NCI-H460 (cell line): ENCODE data around the gene TSHZ1. TPM values are rescaled to one million over a fixed set of nuclear protein-coding genes. Genes with fewer than 3 reads are reported as not detected.
"Not testable (repeated sequence)": the region's sequence is repeated elsewhere in the genome, so short reads cannot be mapped to it uniquely, and the experiment has no call there.

ENCODE experiments used
- DNase-seq: peaks from one replicate; pipeline ENCODE4 v3.0.0-alpha.2; 2016; ENCODE audit warnings: low read depth; ENCODE audit errors: extremely low read depth
- total RNA-seq: library from RNA; depleted of rRNA; stranded (reverse); fragments of >200 nt; shearing (Covaris generic); gene quantifications from 2 replicates; pipeline ENCODE4 v1.2.3, GENCODE V29; 2014

TSHZ1 gene
- total RNA-seq, 1 experiment from 2014 or later: 6.3 TPM

DNA sequence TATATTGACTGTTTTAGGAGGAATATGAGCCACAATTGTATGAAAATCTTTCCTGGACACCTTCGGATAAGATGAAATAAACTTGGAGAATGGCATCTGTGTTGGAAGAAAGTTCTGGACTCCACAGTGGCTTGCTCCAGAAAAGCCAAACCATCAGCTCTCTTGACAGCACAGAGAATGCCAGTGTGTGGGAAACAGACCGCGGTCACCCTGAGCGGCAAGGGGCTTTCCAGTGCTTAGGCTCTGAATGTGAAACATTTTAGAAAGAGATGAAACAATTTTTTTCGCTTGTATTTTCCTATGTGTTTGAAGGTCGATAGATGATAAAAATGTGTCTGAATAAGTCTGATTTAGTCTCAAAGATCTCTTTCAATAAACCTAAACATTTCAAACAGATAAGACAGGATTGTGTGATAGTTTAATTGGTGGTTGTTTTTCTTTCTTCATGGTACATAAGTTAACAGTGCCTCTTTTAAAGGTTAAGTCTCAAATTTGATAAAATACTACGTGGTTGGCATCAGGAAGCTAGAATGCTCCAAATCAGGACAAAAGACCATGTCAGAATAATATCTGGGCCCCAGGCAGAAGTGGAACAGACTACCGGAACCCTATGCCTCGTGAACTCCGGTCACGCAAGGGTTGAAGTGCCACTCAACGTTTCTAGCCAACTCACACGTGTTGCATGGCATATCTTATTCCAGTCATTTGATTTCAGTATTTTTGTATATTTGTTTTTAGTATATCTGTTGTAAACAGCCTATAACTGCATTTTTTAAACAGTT, 30.6 kb upstream of the TSHZ1 start:
- DNase-seq: no peak

DNA sequence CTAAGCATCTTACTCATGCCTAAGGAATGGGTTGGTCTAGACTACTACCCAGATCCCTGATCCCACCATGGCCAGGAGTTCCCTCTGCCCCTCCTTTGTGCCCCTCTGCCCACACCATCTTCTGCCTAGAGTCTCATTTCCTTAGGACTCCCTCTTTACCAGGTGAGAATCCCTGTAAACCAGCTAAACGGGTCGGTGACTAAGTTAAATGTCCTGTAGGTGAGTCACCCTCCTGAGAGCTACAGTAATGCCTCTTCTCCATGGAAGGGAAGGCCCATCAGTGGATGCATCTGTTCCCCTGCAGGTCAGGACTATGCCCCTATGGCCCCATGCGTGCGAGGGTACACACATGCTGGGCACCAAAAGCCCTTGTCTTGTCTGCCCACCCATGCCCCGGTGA, 27.1 kb upstream of the TSHZ1 start:
- no peak for DNase-seq

DNA sequence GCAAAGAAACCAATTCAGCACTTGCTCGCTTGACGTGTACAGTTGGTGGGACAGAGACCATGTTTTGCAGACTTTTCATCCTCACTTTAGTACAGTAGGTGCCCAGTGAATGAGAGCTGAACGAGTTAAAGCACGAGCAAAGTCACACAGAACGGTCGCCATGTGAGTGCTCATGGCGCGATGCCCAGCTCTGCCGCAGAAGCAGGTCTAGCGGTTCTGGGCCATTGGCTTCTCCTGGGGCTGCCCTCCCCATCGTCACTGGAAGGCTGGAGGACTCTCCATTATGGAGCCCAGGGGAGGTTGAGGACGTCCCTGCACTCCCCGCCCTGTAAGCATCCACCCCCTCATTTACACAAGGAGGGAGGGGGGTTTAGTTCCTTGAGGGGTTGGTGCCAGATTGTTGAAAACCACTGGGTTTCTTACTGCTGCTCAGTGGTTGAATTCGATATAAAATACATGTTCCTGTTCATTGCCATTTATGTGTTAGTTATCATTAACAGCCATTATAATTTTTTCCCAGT, 26.6 kb upstream of the TSHZ1 start:
- no peak for DNase-seq

DNA sequence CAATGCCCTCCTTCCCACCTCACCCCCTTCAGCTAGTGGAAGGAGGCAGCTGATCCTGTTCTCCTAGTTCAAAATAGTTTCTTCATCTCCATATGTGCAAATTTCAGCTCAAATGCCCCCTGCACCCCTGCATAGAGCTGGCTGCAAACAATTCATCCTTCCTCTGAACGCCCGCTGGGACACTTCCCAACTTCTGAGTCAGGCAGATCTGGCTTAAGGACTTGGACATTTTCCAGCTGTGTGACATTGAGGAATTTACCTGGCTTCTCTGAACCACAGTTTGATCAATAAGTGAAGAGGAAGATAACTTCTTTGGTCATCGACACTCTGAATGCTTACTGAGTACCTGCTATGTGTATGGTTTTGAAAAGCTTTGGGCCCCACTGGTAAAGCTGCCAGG, 25.1 kb upstream of the TSHZ1 start:
- DNase-seq: no peak

DNA sequence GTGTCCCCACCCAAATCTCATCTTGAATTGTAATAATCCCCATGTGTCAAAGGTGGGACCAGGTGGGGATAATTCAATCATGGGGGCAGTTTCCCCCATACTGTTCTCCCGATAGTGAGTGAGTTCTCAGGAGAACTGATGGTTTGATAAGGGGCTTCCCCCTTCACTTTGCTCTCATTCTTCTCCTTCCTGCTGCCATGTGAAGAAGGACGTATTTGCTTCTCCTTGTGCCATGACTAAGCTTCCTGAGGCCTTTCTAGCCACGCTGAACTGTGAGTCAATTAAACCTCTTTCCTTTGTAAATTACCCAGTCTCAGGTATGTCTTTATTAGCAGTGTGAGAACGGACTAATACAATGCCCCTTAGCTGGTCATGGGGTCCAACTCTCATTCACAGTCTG, 22.9 kb upstream of the TSHZ1 start:
- DNase-seq: not testable (repeated sequence)

DNA sequence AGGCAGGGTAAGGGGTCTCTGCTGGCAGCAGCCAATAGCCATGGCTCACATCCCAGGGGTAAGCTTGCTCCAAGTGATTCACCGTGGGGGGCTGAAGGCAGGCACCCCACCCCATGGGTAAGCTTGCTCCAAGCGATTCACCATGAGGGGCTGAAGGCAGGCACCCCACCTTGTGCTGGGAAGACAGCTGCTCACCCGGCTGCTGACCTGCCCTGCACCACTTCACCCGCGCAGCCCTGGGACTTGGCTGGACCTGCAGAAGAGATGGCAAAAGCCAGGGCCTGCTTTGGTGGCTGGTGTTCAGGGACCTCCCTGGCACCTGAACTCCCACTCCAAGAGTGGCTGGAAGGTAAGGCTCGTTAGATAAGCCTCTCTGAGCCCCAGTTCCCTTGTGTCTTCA, 20.9 kb upstream of the TSHZ1 start:
- no peak for DNase-seq

DNA sequence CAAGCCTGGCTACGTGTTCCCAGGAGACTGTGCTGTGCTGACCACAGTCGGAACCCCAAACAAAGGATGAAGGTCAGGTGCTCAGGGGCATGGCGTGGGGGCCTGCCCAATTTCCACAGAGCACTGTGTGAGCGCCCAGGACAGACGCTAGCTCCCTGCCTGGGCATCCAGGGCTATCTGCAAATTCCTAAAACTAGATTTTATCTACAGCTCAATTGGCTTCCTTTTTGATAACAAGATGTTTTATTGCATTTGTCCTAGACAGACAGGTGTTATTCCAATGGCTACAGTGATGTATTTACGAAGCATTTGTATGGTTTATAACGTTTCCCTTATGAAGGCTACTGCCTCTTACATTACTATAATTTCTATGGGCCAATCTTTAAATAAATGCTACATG, 17.7 kb upstream of the TSHZ1 start:
- DNase-seq: no peak

DNA sequence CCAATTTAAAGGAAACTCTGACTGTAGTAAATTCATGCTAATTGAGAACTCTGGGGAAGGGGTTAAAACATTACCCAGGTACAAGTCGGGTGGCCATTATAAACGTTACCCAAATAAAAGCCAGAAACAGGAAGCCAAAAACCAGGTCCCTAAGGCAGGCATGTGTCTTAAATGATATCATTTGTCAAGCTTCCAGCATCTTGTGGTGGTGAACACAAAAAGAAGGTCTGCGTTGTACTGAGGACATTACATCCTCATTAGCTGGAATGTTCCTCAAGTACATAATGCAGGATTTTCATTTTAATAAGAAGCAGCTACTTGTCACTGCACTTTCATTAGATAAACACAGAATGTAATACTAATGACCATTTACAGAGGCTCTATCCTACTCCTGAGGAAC, 12.6 kb upstream of the TSHZ1 start:
- no peak for DNase-seq

DNA sequence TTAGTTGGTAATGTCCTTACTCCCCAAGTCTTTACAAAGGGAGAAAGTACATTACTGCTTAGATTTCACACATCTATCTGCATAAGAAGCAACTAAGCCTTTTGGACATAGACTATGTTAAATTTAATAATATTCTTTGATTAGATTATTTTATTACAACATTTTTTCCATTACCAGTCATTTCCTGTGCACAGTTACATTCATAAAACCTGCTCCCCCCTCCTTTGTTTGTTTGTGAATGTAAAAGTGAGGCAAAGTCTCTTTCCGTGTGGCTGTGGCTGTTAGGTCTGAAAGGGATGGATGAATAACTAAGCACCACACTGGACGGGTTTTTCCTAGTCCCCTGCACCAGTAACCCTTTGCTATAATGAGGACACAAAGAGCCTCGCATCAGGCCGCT, 11.3 kb upstream of the TSHZ1 start:
- DNase-seq: no peak

DNA sequence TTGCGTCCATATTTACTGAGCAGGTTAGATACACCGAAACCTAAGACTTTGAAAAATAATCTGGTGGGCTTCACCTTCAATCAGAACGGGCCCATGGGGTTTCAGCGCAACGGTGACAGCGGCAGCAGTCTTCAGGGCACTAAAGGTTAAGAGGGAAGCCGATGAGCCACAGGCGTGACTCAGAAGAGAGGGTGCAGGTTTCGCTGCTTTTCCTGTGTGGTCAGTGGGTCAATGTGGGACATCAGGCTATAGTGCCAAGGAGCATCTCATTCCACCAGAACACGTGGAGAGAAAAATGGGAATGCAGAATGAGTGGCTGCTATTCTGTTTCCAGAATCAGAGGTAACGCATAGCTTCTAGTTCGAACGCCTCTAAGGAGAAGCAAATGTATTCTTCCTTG, 10.5 kb upstream of the TSHZ1 start:
- no peak for DNase-seq

DNA sequence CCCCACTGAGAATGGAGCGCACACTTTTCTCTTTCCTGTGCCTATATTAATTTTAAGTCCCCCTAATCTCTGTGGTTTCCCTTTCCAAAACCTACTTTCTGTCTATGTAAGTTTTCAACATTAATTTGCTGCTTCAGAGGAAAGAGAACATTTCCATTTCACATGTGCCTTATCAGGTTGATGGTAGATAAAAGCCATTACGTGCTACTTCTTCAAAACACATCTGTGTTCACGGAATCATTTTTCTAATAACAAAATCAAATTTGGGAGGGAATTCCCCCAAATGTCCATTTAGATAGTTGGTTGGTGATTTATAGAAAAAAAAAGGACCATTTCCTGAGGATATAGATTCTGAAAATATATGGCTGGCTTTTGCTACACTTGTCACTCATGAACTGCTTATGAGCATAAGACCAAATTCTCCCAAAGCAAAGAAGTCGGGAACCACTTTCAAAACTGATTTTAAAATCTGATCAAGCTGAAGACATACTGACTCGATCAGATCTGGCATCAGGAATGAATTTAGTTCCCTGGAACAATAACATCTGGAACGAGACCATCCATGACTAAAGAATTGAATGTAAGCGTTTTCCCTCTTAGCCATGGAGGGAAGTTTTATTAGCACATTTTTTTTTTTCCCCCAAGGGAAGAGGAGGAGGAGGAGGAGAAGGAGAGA, 9.9 kb upstream of the TSHZ1 start:
- no peak for DNase-seq

DNA sequence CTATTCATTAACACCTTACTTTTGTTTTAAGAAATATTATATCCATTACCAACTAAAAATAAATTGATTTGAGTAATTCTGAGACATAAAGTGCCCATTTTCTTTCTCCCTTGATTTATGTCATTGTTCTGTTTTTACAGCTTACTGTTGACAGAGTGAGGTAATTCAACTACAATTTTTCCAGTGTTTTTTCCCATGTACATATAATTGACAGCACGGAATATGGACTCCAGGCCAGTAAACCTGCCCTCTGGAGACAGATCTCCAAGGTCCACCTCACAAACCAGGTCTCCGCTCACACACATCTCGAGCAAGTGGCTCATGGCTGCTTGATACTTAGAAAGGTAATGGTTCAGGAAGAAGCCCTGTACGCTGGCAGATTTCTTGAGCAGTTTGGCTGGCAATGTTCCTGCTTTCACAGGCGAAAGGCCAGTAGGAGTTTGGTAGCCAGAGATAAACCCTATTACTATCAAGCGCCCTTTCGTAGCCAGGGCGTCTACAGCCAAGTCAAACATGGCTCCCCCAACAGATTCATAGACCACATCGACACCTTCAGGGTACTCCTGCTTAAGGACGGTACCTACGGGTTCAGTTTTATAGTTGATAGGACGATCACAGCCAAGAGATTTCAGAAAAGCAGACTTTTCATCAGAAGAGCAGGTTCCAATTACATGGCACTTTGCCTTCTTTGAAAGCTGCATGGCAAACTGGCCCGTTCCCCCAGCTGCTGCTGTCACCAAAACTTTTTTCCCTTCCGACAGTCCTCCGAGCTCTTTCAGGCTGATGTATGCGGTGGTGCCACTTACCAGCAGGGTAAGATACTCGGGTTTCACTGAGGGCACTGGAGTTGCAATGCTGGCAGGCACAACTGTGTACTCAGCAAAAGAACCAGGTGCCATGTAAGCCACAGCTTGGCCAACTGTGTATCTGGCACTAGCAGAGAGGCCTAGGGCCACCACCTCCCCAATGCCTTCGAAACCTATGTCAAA, 9.0 kb upstream of the TSHZ1 start:
- no peak for DNase-seq

DNA sequence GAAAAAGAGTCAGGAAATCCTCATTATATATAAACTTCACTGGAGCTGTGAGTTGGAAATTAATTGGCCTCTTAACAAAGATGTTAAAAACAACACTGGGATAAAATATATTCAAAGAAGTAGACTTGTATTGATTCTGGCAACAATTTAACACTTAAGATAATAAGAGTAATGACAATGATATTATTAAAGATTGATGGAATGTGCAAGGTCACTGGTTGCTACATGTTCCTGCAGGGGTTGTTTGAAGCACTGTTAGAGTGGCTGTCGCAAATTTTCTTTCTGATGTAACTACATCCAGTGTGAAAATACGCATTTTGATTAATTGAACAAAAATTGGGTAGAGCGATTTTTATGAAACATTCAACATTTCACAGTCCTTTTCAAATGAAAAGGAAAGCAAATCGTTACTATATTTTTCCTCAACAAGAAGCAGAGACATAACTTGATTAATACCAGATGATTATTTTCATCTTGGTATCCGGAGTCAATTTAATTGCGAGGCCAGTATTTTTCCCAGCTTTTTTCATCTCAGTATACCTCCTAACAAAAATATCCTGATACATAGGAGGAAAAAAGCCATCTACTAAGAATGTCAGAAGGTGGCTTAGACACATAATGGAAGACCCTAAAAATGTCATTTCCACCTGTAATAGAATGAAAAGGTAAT, 7.8 kb upstream of the TSHZ1 start:
- DNase-seq: no peak

DNA sequence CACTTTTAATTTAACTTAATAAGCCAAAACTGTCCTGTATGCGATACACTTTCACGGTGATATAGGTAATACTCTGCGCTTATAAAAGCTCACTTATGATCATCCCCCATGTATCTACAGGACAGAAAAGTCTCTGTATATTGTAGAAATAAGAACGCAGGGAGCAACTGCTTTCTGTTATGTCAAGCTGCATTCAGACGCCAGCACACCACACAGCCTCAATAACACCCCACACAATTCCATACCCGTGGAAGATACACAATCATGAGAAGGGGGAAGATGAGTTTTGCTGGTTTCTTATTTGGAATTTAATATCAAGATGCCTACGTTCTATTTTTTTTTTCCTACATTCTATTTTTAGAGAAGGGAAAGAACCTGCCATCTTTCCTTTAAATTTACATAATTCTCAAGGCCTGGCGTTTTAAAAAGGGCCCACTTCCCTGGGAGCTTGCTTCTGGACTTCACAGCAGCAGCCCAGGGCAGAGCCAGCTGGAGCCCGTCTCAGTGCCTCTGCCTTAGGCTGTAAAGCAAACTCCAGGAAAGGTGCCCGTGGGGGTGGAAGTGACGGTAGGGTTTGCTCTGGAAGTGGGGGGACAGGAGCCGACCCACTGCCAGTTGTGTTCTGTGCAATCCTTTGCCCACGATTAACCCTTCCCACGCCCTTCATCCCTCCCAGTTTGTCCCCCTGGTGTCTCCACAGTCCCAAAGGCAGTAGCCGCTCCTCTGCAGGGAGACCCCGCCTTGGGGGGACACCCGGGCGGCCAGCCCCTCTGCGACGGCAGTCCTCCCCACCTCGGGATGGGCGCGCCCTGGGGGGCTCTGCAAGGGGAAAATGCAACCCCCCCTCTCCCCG, 7.0 kb upstream of the TSHZ1 start:
- no peak for DNase-seq

DNA sequence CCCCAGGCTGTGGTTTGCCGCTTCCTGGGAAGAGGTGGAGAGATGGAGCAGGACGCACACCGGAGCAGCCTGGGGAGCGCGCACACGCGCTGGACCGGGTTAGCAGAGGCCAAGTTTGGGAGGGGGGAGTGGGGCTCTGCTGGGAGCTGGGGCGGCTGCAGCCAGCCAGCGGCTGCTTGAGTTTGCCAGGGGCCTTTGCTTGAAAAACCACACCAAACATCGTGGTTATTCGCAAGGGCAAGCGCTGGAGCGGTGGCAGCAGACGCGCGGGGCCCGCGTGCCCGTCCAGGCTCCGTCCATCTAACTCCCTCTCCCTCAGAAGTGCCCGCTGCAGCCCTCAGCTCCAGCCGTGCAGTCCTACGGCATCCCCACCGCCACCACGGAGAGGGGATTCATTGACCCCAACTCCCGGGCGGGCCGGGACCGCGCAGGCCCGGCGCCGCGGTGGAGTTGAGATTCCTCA, 6.3 kb upstream of the TSHZ1 start:
- no peak for DNase-seq

DNA sequence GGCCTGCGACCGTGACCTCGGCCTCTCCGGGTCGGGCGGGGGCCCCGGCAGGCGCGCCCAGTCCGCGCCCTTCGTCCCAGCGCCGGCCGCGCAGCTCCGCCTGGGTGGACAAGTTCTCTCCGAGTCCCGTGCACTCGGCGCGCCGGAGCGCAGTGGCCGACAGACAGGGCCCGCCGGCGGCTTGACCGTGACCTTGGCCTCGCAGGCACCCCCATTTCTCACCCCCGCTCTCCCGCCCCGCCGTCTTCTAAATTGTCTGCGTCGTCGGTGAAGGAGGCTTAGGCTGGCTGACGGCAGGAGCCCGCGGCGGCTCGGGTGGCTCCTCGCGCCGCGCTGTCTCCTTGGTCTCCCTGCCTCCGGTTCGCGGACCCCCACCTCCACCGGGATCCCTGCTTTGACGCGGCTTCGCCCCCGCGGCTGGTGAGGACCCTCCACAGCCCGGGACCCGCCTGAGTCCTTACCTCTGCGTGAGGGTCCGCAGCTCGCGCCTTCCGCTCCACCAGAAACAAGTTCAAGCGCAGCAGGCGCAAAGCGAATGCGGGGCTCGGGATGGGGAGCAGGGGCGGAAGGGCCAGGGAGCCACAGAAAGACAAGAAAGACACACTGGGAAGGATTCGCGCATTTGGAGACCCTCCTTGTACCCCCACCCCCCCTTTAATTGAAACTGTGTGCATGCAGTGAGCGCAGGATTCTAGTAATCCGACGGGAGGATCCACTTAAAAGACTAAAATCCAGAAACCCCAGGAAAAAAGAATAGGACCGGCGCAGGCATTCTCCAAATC, 5.7 kb upstream of the TSHZ1 start:
- no peak for DNase-seq

DNA sequence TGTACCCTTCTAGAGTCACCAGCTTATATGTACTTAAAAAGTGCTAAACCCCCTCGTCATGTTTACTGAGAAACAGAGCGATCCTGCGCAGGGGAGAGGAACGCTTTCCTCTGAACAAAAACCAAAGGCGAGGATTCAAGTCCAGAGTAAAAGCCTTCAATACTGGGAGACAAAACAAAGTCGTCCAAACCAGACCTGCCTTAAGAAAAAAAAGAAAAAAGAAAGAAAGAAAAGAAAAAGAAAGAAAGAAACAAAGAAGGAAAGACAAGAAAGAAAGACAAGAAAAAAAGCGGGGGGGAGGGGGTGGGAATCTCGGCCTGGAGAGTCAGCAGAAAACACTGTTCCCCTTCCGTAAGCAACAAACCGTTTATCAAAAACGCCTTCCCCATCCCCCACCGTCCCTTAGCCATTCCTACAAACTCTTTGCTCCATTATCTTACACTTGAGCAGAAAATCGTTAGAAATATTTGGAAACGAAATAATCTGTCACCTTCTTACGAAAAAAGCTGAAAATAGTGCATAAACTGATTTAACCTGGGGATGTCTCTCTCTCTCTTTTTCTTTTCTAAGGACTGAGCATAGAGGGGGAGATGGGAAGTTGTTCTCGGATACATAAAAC, 5.0 kb upstream of the TSHZ1 start:
- DNase-seq: no peak
